Loucy (cell line): ENCODE measurements around the gene SLC30A7.
"Not testable (repeated sequence)": the region's sequence is repeated elsewhere in the genome, so short reads cannot be mapped to it uniquely, and the experiment has no call there.

ENCODE experiments used
- H2AFZ ChIP-seq: fragments of 200-600 bp; sonication (generic); 2 replicates; pipeline ENCODE4 v1.6.0; 2016; ENCODE audit warnings: antibody characterized with exemption, mild to moderate bottlenecking, low read length, moderate library complexity
- H3F3A ChIP-seq: fragments of 200-600 bp; 2 replicates; pipeline ENCODE4 v1.6.0; 2016; ENCODE audit warnings: antibody characterized with exemption, low read depth, mild to moderate bottlenecking
- H3K27me3 ChIP-seq: fragments of 200-600 bp; sonication (generic); 2 replicates; pipeline ENCODE4 v1.6.1; 2014; ENCODE audit warnings: low read length, mild to moderate bottlenecking; ENCODE audit not compliant: insufficient read depth, poor library complexity, severe bottlenecking
- H3K36me3 ChIP-seq: fragments of 200-600 bp; sonication (generic); 2 replicates; pipeline ENCODE4 v1.6.1; 2016; ENCODE audit warnings: low read length; ENCODE audit not compliant: insufficient read depth
- H3K4me1 ChIP-seq: fragments of 200-600 bp; sonication (generic); 2 replicates; pipeline ENCODE4 v1.5.1; 2014; ENCODE audit warnings: low read length, mild to moderate bottlenecking; ENCODE audit not compliant: insufficient read depth, poor library complexity, severe bottlenecking
- H3K4me2 ChIP-seq: fragments of 200-600 bp; sonication (generic); 2 replicates; pipeline ENCODE4 v1.6.0; 2014; ENCODE audit warnings: antibody characterized with exemption, low read length, low read depth, mild to moderate bottlenecking; ENCODE audit not compliant: poor library complexity, severe bottlenecking
- H3K4me3 ChIP-seq: fragments of 200-600 bp; sonication (generic); 2 replicates; pipeline ENCODE4 v1.5.1; 2014; ENCODE audit warnings: low read length, mild to moderate bottlenecking, mixed read lengths; ENCODE audit not compliant: poor library complexity, severe bottlenecking
- H3K79me2 ChIP-seq: fragments of 200-600 bp; sonication (generic); 2 replicates; pipeline ENCODE4 v1.6.1; 2014; ENCODE audit warnings: low read length; ENCODE audit not compliant: insufficient read depth
- H3K9ac ChIP-seq: fragments of 200-600 bp; sonication (generic); 2 replicates; pipeline ENCODE4 v1.6.0; 2014; ENCODE audit warnings: mild to moderate bottlenecking, low read depth, low read length, moderate library complexity; ENCODE audit not compliant: poor library complexity, severe bottlenecking
- H3K9me2 ChIP-seq: fragments of 200-600 bp; sonication (generic); replicated peaks from 2 replicates; pipeline ENCODE4 v1.6.1; 2016; ENCODE audit warnings: low read depth, low read length, mixed read lengths
- H3K9me3 ChIP-seq: fragments of 200-600 bp; sonication (generic); 2 replicates; pipeline ENCODE4 v1.6.1; 2014; ENCODE audit warnings: mild to moderate bottlenecking, antibody characterized with exemption, low read length, low read depth; ENCODE audit not compliant: insufficient read depth
- H4K20me1 ChIP-seq: fragments of 200-600 bp; sonication (generic); 2 replicates; pipeline ENCODE4 v1.6.0; 2014; ENCODE audit warnings: antibody characterized with exemption, low read length, mild to moderate bottlenecking; ENCODE audit not compliant: insufficient read depth, poor library complexity, severe bottlenecking
- CTCF ChIP-seq: fragments of 200-600 bp; sonication (generic); conservative IDR thresholded peaks from 2 replicates; pipeline ENCODE4 v1.5.1; 2014; ENCODE audit warnings: mild to moderate bottlenecking, antibody characterized with exemption, low read length
- EZH2phosphoT487 ChIP-seq: fragments of 200-600 bp; IDR thresholded peaks from 2 replicates; pipeline ENCODE4 v1.6.1; 2018; ENCODE audit warnings: antibody characterized with exemption, mild to moderate bottlenecking, moderate library complexity, borderline replicate concordance

The SLC30A7 gene

GRCh38 chr1:100950337-100950736 is 54.4 kb downstream of the SLC30A7 start:
- H3K4me3 ChIP-seq, result no peak overlapping the region
- H3K9ac ChIP-seq, result no peak overlapping the region
- no peaks in the 10 kb centered on the region for H4K20me1 ChIP-seq
- H2AFZ ChIP-seq, result no peak overlapping the region
- peaks cover 21% of the 10 kb centered on the region for H3K36me3 ChIP-seq
- peaks cover 5% of the 10 kb centered on the region for H3K4me1 ChIP-seq
- H3F3A ChIP-seq, result no peaks in the 10 kb centered on the region
- H3K9me3 ChIP-seq, result peaks cover 2% of the 10 kb centered on the region; the same call in 1 of the 2 replicates
- H3K4me2 ChIP-seq, result no peak overlapping the region
- TF ChIP-seq CTCF (no peak), EZH2phosphoT487 (no peak)
- no peaks in the 10 kb centered on the region for H3K9me2 ChIP-seq
- H3K79me2 ChIP-seq, result peaks cover 3% of the 10 kb centered on the region; the same call in 1 of the 2 replicates
- H3K27me3 ChIP-seq, result no peaks in the 10 kb centered on the region

- Histone ChIP-seq H3K9me2 (no peaks in the 10 kb centered on the region), H3K9ac (no peak overlapping the region), H3F3A (no peaks in the 10 kb centered on the region), H3K79me2 (peaks cover 3% of the 10 kb centered on the region; the same call in 1 of the 2 replicates), H2AFZ (no peak overlapping the region), H4K20me1 (no peaks in the 10 kb centered on the region), H3K27me3 (no peaks in the 10 kb centered on the region), H3K4me3 (no peak overlapping the region), H3K4me2 (no peak overlapping the region), H3K9me3 (peaks cover 2% of the 10 kb centered on the region; the same call in 1 of the 2 replicates), H3K4me1 (peaks cover 5% of the 10 kb centered on the region), H3K36me3 (peaks cover 21% of the 10 kb centered on the region)
- no peak for TF ChIP-seq EZH2phosphoT487
- no peak for TF ChIP-seq CTCF
Measured at GRCh38 chr1:100950781-100951180, 54.9 kb downstream of the SLC30A7 start.

- Histone ChIP-seq H2AFZ (no peak overlapping the region), H3K4me3 (no peak overlapping the region), H3K36me3 (peaks cover 21% of the 10 kb centered on the region), H3K27me3 (no peaks in the 10 kb centered on the region), H3K9me3 (no peaks in the 10 kb centered on the region; the same call in 1 of the 2 replicates), H3F3A (no peaks in the 10 kb centered on the region), H4K20me1 (no peaks in the 10 kb centered on the region), H3K4me2 (no peak overlapping the region), H3K4me1 (peaks cover 5% of the 10 kb centered on the region), H3K9me2 (no peaks in the 10 kb centered on the region), H3K9ac (no peak overlapping the region), H3K79me2 (peaks cover 3% of the 10 kb centered on the region; the same call in 1 of the 2 replicates)
- TF ChIP-seq CTCF (no peak), EZH2phosphoT487 (no peak)
Measured at GRCh38 chr1:100952104-100952745, 56.3 kb downstream of the SLC30A7 start.

- H3K36me3 ChIP-seq, result peaks cover 21% of the 10 kb centered on the region
- H3K9me3 ChIP-seq, H3K27me3 ChIP-seq, H3K9me2 ChIP-seq, H3K9ac ChIP-seq, H3K4me3 ChIP-seq, H4K20me1 ChIP-seq, H2AFZ ChIP-seq, H3F3A ChIP-seq, H3K4me1 ChIP-seq, H3K4me2 ChIP-seq, H3K79me2 ChIP-seq: not testable (repeated sequence)
Measured at GRCh38 chr1:100952970-100953369, 57.1 kb downstream of the SLC30A7 start.
